Activated CD8-positive, alpha-beta memory T cell treated with anti-CD3 and anti-CD28 coated beads, Interleukin-2, amount 50 U/mL, for 24 hours (primary cell): Measurements from ENCODE around the gene EPGN.

Source experiments
- DNase-seq: peaks from one replicate; pipeline ENCODE4 v3.0.0-alpha.2; 2020; ENCODE audit errors: extremely low read depth

The EPGN gene

GRCh38 chr4:74311696-74312313 is 3.5 kb downstream of the EPGN start:
- no peak for DNase-seq

- no peak for DNase-seq
Observed at GRCh38 chr4:74314329-74314728, 6.1 kb downstream of the EPGN start.

GRCh38 chr4:74314944-74315343 is 6.7 kb downstream of the EPGN start:
- no peak for DNase-seq

GRCh38 chr4:74315376-74315775 is 7.1 kb downstream of the EPGN start:
- DNase-seq, result no peak

GRCh38 chr4:74316397-74316796 is 8.1 kb downstream of the EPGN start:
- DNase-seq, result no peak

- no peak for DNase-seq
Observed at GRCh38 chr4:74317616-74318246, 9.5 kb downstream of the EPGN start.

GRCh38 chr4:74318276-74318675 is 10.0 kb downstream of the EPGN start:
- no peak for DNase-seq

- DNase-seq, result no peak
Observed at GRCh38 chr4:74319470-74319869, 11.2 kb downstream of the EPGN start.

- DNase-seq, result no peak
Observed at GRCh38 chr4:74320559-74321118, 12.4 kb downstream of the EPGN start.

- no peak for DNase-seq
Observed at GRCh38 chr4:74322301-74322700, 14.0 kb downstream of the EPGN start.

- no peak for DNase-seq
Observed at GRCh38 chr4:74323663-74324062, 15.4 kb downstream of the EPGN start.

GRCh38 chr4:74324262-74324661 is 16.0 kb downstream of the EPGN start:
- no peak for DNase-seq

- DNase-seq, result no peak
Observed at GRCh38 chr4:74325886-74326285, 17.6 kb downstream of the EPGN start.

- DNase-seq, result no peak
Observed at GRCh38 chr4:74327762-74328161, 19.5 kb downstream of the EPGN start.

- DNase-seq, result no peak
Observed at GRCh38 chr4:74328501-74328900, 20.2 kb downstream of the EPGN start.

GRCh38 chr4:74329307-74329706 is 21.0 kb downstream of the EPGN start:
- no peak for DNase-seq

- DNase-seq, result no peak
Observed at GRCh38 chr4:74330295-74330750, 22.1 kb downstream of the EPGN start.

GRCh38 chr4:74331252-74331651 is 23.0 kb downstream of the EPGN start:
- DNase-seq, result no peak

- DNase-seq, result no peak
Observed at GRCh38 chr4:74331944-74332343, 23.7 kb downstream of the EPGN start.

GRCh38 chr4:74334636-74335035 is 26.4 kb downstream of the EPGN start:
- DNase-seq, result no peak

- DNase-seq, result no peak
Observed at GRCh38 chr4:74335341-74336021, 27.2 kb downstream of the EPGN start.

GRCh38 chr4:74338792-74339333 is 30.6 kb downstream of the EPGN start:
- no peak for DNase-seq

GRCh38 chr4:74339501-74339900 is 31.2 kb downstream of the EPGN start:
- no peak for DNase-seq
